ENCODE measurements around the gene UBXN7. TPM values are rescaled to one million over a fixed set of nuclear protein-coding genes. Genes with fewer than 3 reads are reported as not detected.
"Not testable (repeated sequence)": the region's sequence is repeated elsewhere in the genome, so short reads cannot be mapped to it uniquely, and the experiment has no call there.

Gene UBXN7
- total RNA-seq, 6 donors from 2014 or later, result 8.7 to 45.5 (median 28.2) TPM

DNA sequence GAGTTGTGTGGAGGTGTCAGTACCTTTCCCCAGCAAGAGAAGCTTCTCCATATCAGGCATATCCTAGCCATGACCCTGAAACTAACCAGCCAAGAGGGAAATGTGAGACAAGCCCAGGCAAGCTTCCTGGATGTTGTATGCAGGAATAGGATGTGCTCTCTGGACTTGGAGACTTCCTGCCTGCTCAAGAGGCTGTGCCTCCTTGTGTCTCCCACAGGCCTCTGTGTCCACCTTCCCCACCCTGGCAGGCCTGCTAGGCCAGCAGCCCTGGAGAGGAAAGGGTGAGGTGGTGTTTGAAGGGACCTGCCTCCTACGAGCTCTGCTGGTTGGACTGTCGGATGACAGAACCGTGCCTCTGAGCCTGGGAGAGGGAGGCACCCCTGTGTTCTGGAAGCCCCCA is 112.1 kb downstream of the UBXN7 start:
- Histone ChIP-seq H3K36me3 (no peaks in the 10 kb centered on the region), H3K27ac (no peak overlapping the region), H3K9me3 (no peaks in the 10 kb centered on the region), H3K4me3 (no peak overlapping the region), H3K4me1 (peaks cover 0 to 5% (median 2%) of the 10 kb centered on the region in 4 donors), H3K27me3 (no peaks in the 10 kb centered on the region)
- DNase-seq (peak in 1 of 2 donors; percentile 22), ATAC-seq (ENCODE audit: low FRiP score in 2 of 2) (no peak)
- TF ChIP-seq POLR2AphosphoS5 (IDR thresholded peaks at IDR 0.05) (no peak), POLR2A (IDR thresholded peaks at IDR 0.05) (no peak), EP300 (IDR thresholded peaks at IDR 0.05) (no peak)
- TF ChIP-seq, protein P1, sequence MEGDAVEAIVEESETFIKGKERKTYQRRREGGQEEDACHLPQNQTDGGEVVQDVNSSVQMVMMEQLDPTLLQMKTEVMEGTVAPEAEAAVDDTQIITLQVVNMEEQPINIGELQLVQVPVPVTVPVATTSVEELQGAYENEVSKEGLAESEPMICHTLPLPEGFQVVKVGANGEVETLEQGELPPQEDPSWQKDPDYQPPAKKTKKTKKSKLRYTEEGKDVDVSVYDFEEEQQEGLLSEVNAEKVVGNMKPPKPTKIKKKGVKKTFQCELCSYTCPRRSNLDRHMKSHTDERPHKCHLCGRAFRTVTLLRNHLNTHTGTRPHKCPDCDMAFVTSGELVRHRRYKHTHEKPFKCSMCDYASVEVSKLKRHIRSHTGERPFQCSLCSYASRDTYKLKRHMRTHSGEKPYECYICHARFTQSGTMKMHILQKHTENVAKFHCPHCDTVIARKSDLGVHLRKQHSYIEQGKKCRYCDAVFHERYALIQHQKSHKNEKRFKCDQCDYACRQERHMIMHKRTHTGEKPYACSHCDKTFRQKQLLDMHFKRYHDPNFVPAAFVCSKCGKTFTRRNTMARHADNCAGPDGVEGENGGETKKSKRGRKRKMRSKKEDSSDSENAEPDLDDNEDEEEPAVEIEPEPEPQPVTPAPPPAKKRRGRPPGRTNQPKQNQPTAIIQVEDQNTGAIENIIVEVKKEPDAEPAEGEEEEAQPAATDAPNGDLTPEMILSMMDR (IDR thresholded peaks at IDR 0.05), result no peak
- WGBS, 2 donors, result 80 to 86% methylated on average over 1 to 3 of the region's 3 CpGs

DNA sequence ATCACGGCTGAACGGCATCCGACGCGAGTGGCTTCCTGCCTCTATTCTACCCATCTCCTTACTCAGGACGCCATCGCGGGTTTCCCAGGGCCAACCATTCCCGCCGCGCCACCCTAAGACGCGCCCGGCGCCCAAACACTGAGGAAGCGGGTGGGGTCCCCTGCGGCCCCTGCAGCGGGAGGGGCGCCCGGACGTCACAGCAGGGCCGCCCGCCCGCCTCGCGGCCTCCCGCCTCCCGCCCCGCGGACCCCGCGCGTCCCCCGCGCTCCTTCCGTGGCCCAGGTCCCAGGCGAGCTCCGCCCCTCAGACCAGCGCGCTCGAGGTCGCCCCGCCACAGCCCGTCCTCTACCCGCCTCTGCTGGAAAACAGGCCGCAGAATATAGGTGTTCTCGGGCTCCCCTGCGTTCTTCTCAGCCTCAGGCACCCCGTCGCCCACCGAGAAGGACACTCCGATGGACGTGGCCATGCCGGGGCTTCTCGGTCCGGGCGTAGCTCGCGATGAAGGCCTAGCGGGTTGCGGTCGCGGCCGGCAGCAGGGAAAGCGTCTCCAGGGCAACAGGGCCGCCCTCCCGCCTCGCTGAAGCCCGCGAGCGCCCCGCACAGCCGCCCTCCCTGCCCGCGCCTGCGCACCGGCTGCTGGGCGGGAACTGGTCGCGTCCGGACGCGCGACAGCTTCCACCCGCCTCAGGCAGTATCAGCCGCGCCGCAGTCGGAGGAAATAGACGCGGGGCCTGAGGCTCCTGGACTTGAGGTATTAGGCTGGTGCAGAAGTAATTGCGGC is 114.3 kb downstream of the UBXN7 start, which contains the start of gene DYNLT2B:
DYNLT2B (minus strand) TSS at position 554 of the 781 bp plus-strand sequence; CDS start at position 466, 88 bp downstream.
- peak; percentile 93 to 97 for DNase-seq
- Histone ChIP-seq H3K27me3 (no peaks in the 10 kb centered on the region), H3K36me3 (peaks cover 0 to 4% (median 0%) of the 10 kb centered on the region in 4 donors), H3K9me3 (no peaks in the 10 kb centered on the region), H3K27ac (peak within 1 kb of the TSS; percentile 87 to 97 (median 90)), H3K4me1 (peaks cover 0 to 5% (median 2%) of the 10 kb centered on the region in 4 donors), H3K4me3 (peak within 1 kb of the TSS; percentile 77 to 86 (median 80))
- TF ChIP-seq EP300 (IDR thresholded peaks at IDR 0.05) (no peak), POLR2A (IDR thresholded peaks at IDR 0.05) (peak in 3 of 4 donors; percentile 58 to 89 (median 62)), POLR2AphosphoS5 (IDR thresholded peaks at IDR 0.05) (peak; percentile 82 to 87)
- TF ChIP-seq, protein P1 (IDR thresholded peaks at IDR 0.05), result peak in 1 of 6 experiments; percentile 17
- peak; percentile 96 to 99 for ATAC-seq (ENCODE audit: low FRiP score in 2 of 2)
- 0% methylated on average over 7 to 19 of the region's 92 CpGs for WGBS, 2 donors

DNA sequence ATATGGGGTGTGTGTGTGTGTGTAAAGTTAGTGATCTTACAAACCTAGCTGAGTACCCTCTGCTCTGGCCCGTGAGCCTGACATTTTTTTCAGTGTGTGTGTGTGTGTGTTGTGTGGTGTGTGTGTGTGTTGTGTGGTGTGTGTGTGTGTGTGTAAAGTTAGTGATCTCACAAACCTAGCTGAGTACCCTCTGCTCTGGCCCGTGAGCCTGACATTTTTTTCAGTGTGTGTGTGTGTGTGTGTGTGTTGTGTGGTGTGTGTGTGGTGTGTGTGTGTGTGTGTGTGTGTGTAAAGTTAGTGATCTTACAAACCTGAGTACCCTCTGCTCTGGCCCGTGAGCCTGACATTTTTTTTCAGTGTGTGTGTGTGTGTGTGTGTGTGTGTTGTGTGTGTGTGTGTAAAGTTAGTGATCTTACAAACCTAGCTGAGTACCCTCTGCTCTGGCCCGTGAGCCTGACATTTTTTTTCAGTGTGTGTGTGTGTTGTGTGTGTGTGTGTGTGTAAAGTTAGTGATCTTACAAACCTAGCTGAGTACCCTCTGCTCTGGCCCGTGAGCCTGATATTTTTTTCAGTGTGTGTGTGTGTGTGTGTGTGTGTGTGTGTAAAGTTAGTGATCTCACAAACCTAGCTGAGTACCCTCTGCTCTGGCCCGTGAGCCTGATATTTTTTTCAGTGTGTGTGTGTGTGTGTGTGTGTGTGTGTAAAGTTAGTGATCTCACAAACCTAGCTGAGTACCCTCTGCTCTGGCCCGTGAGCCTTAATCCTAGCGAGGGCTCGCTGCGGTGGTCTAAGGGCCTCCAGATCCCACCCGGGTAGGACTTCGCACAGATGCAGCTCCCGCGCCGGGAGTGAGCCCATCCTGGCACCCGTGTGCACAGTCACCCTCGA is 115.2 kb downstream of the UBXN7 start:
- peak overlapping the region; percentile 77 to 86 (median 80) for H3K4me3 ChIP-seq
- peak overlapping the region; percentile 87 to 97 (median 90) for H3K27ac ChIP-seq
- H3K27me3 ChIP-seq; ATAC-seq (ENCODE audit: low FRiP score in 2 of 2); H3K36me3 ChIP-seq; H3K4me1 ChIP-seq; H3K9me3 ChIP-seq; DNase-seq: not testable (repeated sequence)
- 7 to 23% methylated on average over 12 of the region's 17 CpGs for WGBS, 2 donors

DNA sequence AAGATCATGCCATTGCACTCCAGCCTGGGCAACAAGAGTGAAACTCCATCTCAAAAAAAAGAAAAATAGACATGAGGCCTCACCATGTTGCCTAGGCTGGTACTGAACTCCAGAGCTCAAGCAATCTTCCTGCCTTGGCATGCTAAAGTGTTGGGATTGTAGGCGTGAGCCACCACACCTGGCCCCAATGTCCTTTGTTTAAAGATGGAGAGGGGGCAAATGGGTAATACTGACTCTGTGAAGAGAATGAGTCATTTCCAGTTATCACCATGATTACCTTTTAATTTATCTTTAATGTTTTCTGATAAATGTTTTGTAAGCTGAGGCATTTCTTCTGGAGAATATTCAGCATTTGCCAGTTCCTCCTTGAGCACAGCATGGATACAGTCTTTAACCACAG is 116.4 kb downstream of the UBXN7 start:
- H3K4me1 ChIP-seq, result peaks cover 0 to 5% (median 2%) of the 10 kb centered on the region in 4 donors
- peaks cover 0 to 4% (median 0%) of the 10 kb centered on the region in 4 donors for H3K36me3 ChIP-seq
- DNase-seq, result no peak
- no peak overlapping the region for H3K4me3 ChIP-seq
- ATAC-seq (ENCODE audit: low FRiP score in 2 of 2), result no peak
- H3K27ac ChIP-seq, result no peak overlapping the region
- WGBS, 2 donors, result 95 to 100% methylated on average over 1 of the region's 1 CpG
- no peaks in the 10 kb centered on the region for H3K27me3 ChIP-seq
- no peaks in the 10 kb centered on the region for H3K9me3 ChIP-seq
- TF ChIP-seq, protein P1 (IDR thresholded peaks at IDR 0.05), result no peak
- no peak for TF ChIP-seq EP300 (IDR thresholded peaks at IDR 0.05)
- TF ChIP-seq POLR2A (IDR thresholded peaks at IDR 0.05), result no peak
- no peak for TF ChIP-seq POLR2AphosphoS5 (IDR thresholded peaks at IDR 0.05)

DNA sequence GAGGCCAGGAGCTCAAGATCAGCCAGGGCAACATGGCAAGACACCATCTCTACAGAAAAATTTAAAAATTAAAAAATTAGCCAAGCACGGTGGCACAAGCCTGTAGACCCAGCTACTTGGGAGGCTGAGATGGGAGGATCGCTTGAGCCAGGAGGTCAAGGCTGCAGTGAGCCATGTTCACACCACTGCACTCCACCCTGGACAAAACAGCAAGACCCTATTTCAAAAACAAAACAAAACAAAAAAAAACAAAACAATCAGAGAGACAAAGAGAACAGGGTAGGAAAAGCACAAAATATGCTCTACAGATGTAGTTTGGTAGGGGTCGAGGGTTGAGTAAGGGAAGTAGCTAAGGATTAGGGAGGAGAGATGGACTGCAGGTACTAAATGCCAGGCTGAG is 117.6 kb downstream of the UBXN7 start:
- Histone ChIP-seq H3K9me3 (no peaks in the 10 kb centered on the region), H3K27me3 (no peaks in the 10 kb centered on the region), H3K4me1 (peaks cover 0 to 5% (median 2%) of the 10 kb centered on the region in 4 donors), H3K4me3 (no peak overlapping the region), H3K27ac (no peak overlapping the region), H3K36me3 (peaks cover 0 to 4% (median 0%) of the 10 kb centered on the region in 4 donors)
- TF ChIP-seq, protein P1 (IDR thresholded peaks at IDR 0.05), result no peak
- TF ChIP-seq POLR2AphosphoS5 (IDR thresholded peaks at IDR 0.05), result no peak
- TF ChIP-seq EP300 (IDR thresholded peaks at IDR 0.05), result no peak
- TF ChIP-seq POLR2A (IDR thresholded peaks at IDR 0.05), result no peak
- WGBS, 2 donors, result 85 to 91% methylated on average over 3 of the region's 3 CpGs
- DNase-seq (no peak), ATAC-seq (ENCODE audit: low FRiP score in 2 of 2) (no peak)

DNA sequence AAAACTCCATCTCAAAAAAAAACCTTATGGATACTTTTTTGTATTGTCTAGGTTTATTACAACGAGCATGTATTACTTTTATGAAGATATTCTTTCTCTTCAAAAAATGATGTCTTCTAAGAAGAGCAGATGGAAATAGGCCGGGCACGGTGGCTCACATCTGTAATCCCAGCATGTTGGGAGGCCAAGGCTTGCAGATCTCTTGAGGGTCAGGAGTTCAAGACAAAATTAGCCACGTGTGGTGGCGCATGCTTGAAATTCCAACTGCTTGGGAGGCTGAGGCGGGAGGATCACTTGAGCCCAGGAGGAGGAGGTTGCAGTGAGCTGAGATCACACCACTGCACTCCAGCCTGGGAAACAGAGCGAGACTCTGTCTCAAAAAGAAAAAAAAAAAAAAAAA is 118.1 kb downstream of the UBXN7 start:
- not testable (repeated sequence) for H3K4me3 ChIP-seq; H3K4me1 ChIP-seq; H3K9me3 ChIP-seq; ATAC-seq (ENCODE audit: low FRiP score in 2 of 2); H3K27ac ChIP-seq; H3K27me3 ChIP-seq; DNase-seq; H3K36me3 ChIP-seq
- 86 to 89% methylated on average over 7 of the region's 7 CpGs for WGBS, 2 donors

DNA sequence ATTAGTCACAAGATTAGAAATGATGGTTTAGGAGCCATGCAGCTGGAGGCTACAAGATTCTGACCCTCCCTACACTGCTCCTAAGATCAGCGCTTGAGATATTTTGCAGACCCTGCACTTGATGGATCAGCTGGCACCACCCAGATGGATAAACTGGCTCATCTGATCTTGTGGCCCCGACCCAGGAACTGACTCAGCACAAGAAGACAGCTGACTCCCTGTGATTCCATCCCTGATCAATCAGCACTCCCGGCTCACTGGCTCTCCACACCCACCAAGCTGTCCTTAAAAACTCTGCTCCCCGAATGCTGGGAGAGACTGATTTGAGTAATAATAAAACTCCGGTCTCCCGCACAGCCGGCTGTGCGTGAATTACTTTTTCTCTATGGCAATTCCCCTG is 129.3 kb downstream of the UBXN7 start:
- not testable (repeated sequence) for ATAC-seq (ENCODE audit: low FRiP score in 2 of 2); H3K9me3 ChIP-seq; H3K4me3 ChIP-seq; DNase-seq; H3K4me1 ChIP-seq; H3K27me3 ChIP-seq; H3K36me3 ChIP-seq; H3K27ac ChIP-seq
- WGBS, 2 donors, result 88 to 92% methylated on average over 6 to 7 of the region's 8 CpGs
